IMR-90 (cell line): ENCODE results near the gene MAP2K5. TPM values are rescaled to one million over a fixed set of nuclear protein-coding genes. Genes with fewer than 3 reads are reported as not detected.

Experiments used
- ATAC-seq: fragments of 200-7000 bp; cut with Tn5 transposase; 2 replicates; pipeline ENCODE4 v1.9.1; 2020; ENCODE audit warnings: low read depth, mild to moderate bottlenecking, moderate library complexity
- BruUV-seq: library from RNA; stranded (reverse); fragments of 400-500 nt; replicated peaks from 2 replicates; lab custom pipeline; 2021; lab: Mats Ljungman, UMichigan
- CTCF ChIA-PET: fragments of 300-600 bp; formaldehyde crosslinking; extraction: SDS; loops from one replicate; lab custom pipeline; 2021; ENCODE audit warnings: antibody characterized with exemption; lab: Yijun Ruan, JAX
- POLR2A ChIA-PET: fragments of 300-600 bp; sonication (Branson Sonifier 250); formaldehyde crosslinking; loops from one replicate; lab custom pipeline; 2022; ENCODE audit warnings: antibody characterized with exemption; ENCODE audit not compliant: unreplicated experiment; lab: Charles Lee
- DNase-seq: peaks from one replicate; pipeline ENCODE4 v3.0.0; 2013
- H2AFZ ChIP-seq: replicated peaks from 2 replicates; pipeline ENCODE3; 2013; ENCODE audit warnings: low read length, mild to moderate bottlenecking; ENCODE audit not compliant: poor library complexity
- H2AK5ac ChIP-seq: 2 replicates; pipeline ENCODE4 v1.6.1; 2013; ENCODE audit warnings: low read depth, low read length, inconsistent platforms
- H2AK9ac ChIP-seq: replicated peaks from 2 replicates; pipeline ENCODE3; 2013; ENCODE audit warnings: mild to moderate bottlenecking, low read depth, low read length, moderate library complexity; ENCODE audit not compliant: poor library complexity
- H2BK120ac ChIP-seq: 2 replicates; pipeline ENCODE4 v1.6.1; 2013; ENCODE audit warnings: low read depth, low read length, inconsistent platforms
- H2BK15ac ChIP-seq: 3 replicates; pipeline ENCODE4 v1.6.1; 2013; ENCODE audit warnings: low read depth, low read length, inconsistent platforms
- H2BK20ac ChIP-seq: 2 replicates; pipeline ENCODE4 v1.6.1; 2013; ENCODE audit warnings: low read depth, mild to moderate bottlenecking, inconsistent platforms, low read length, moderate library complexity
- H2BK5ac ChIP-seq: 2 replicates; pipeline ENCODE4 v1.6.1; 2013; ENCODE audit warnings: mild to moderate bottlenecking, low read depth, low read length, inconsistent platforms; ENCODE audit not compliant: poor library complexity, severe bottlenecking
- H3K14ac ChIP-seq: replicated peaks from 2 replicates; pipeline ENCODE4 v1.6.1; 2013; ENCODE audit warnings: low read depth, low read length, inconsistent platforms
- H3K18ac ChIP-seq: 2 replicates; pipeline ENCODE4 v1.6.1; 2013; ENCODE audit warnings: low read depth, low read length, control low read depth
- H3K23ac ChIP-seq: 2 replicates; pipeline ENCODE4 v1.6.1; 2013; ENCODE audit warnings: low read depth, low read length, inconsistent platforms
- H3K27ac ChIP-seq: 2 replicates; pipeline ENCODE4 v1.5.1; 2013; ENCODE audit warnings: mild to moderate bottlenecking, control low read depth, low read length; ENCODE audit not compliant: insufficient read depth
- H3K27me3 ChIP-seq: 2 replicates; pipeline ENCODE4 v1.6.1; 2013; ENCODE audit warnings: low read length; ENCODE audit not compliant: control insufficient read depth, insufficient read depth
- H3K36me3 ChIP-seq: 2 replicates; pipeline ENCODE4 v1.6.1; 2013; ENCODE audit warnings: low read length, mixed read lengths; ENCODE audit not compliant: control insufficient read depth, insufficient read depth
- H3K4ac ChIP-seq: 2 replicates; pipeline ENCODE4 v1.6.1; 2013; ENCODE audit warnings: low read depth, low read length, inconsistent platforms
- H3K4me1 ChIP-seq: 2 replicates; pipeline ENCODE4 v1.6.1; 2013; ENCODE audit warnings: low read length, mixed read lengths; ENCODE audit not compliant: control insufficient read depth, insufficient read depth
- H3K4me2 ChIP-seq: 2 replicates; pipeline ENCODE4 v1.6.1; 2013; ENCODE audit warnings: low read depth, mild to moderate bottlenecking, control low read depth, low read length, moderate library complexity
- H3K4me3 ChIP-seq: 2 replicates; pipeline ENCODE4 v1.5.1; 2013; ENCODE audit warnings: low read depth, mild to moderate bottlenecking, control low read depth, low read length, moderate library complexity; ENCODE audit not compliant: insufficient read depth
- H3K56ac ChIP-seq: 2 replicates; pipeline ENCODE4 v1.6.1; 2013; ENCODE audit warnings: low read length, inconsistent platforms; ENCODE audit not compliant: insufficient read depth; ENCODE audit errors: extremely low read depth
- H3K79me1 ChIP-seq, 2 experiments: 2 replicates each; pipeline ENCODE4 v1.6.1; 2013; ENCODE audit warnings: low read length in 2 of 2, inconsistent platforms in 1 of 2, low read depth in 1 of 2
- H3K9ac ChIP-seq: 2 replicates; pipeline ENCODE4 v1.6.1; 2013; ENCODE audit warnings: low read depth, low read length, control low read depth
- H3K9me1 ChIP-seq: 2 replicates; pipeline ENCODE4 v1.6.1; 2013; ENCODE audit warnings: low read length, inconsistent platforms; ENCODE audit not compliant: insufficient read depth
- H3K9me3 ChIP-seq: 2 replicates; pipeline ENCODE4 v1.6.1; 2013; ENCODE audit warnings: low read length; ENCODE audit not compliant: control insufficient read depth, insufficient read depth
- H4K20me1 ChIP-seq: 2 replicates; pipeline ENCODE4 v1.6.1; 2013; ENCODE audit warnings: low read length, inconsistent platforms; ENCODE audit not compliant: insufficient read depth
- H4K5ac ChIP-seq: 2 replicates; pipeline ENCODE4 v1.6.1; 2013; ENCODE audit warnings: mild to moderate bottlenecking, low read depth, low read length, control low read depth
- H4K8ac ChIP-seq, 2 experiments: 2 replicates each; pipeline ENCODE4 v1.6.1; 2013; ENCODE audit warnings: low read depth in 2 of 2, low read length in 2 of 2, control low read depth in 1 of 2, inconsistent platforms in 1 of 2
- H4K91ac ChIP-seq: 2 replicates; pipeline ENCODE4 v1.6.1; 2013; ENCODE audit warnings: low read depth, low read length, inconsistent platforms; ENCODE audit not compliant: insufficient read depth
- CEBPB ChIP-seq: IDR thresholded peaks from 2 replicates; pipeline ENCODE4 v1.6.1; 2012; ENCODE audit warnings: low read depth, low read length, improper control_type of control experiment
- ELK1 ChIP-seq: fragments of 150-350 bp; IDR thresholded peaks from 2 replicates; pipeline ENCODE4 v1.6.1; 2016; ENCODE audit warnings: low read depth, mild to moderate bottlenecking, low read length, moderate library complexity, borderline replicate concordance
- MXI1 ChIP-seq: IDR thresholded peaks from 2 replicates; pipeline ENCODE4 v1.6.1; 2012; ENCODE audit warnings: low read depth, mild to moderate bottlenecking, low read length, moderate library complexity, borderline replicate concordance
- WGBS, 2 experiments: methylation state at CpG; one replicate each; pipeline versions ENCODE4 v1.1.5 to v1.1.7; 2013; ENCODE audit warnings: missing lambda C conversion rate in 2 of 2; ENCODE audit not compliant: insufficient read length in 1 of 2; ENCODE audit errors: extremely low coverage in 2 of 2; 5-methylcytosine and 5-hydroxymethylcytosine counted together
- dilution Hi-C: fragments of 300-500 bp; cut with HindIII; formaldehyde crosslinking; loops from one replicate; pipeline ENCODE4 v1.14.3; 2018; ENCODE audit warnings: low sequenced_read_pairs; ENCODE audit not compliant: unreplicated experiment
- in situ Hi-C: fragments of 300-500 bp; cut with MboI; formaldehyde crosslinking; loops from 3 replicates; pipeline ENCODE4 v1.14.3; 2019; ENCODE audit warnings: low sequenced_read_pairs, inconsistent platforms, mixed read lengths
- intact Hi-C: fragments of 100-400 bp; cut with micrococcal nuclease; formaldehyde crosslinking; loops from 2 replicates; pipeline ENCODE4 v1.10.0; 2022
- polyA plus RNA-seq, 3 experiments: library from polyadenylated mRNA; depleted of rRNA; stranded (reverse); fragments of >200 nt; gene quantifications; 2 replicates each; pipeline ENCODE4 v1.2.3, GENCODE V29; 2012; ENCODE audit warnings: low replicate concordance in 1 of 3
- total RNA-seq: library from RNA; depleted of rRNA; stranded (reverse); fragments of >200 nt; gene quantifications from 2 replicates; pipeline ENCODE4 v1.2.3, GENCODE V29; 2012

MAP2K5 gene
- total and polyA plus RNA-seq, 2 of the 4 experiments (the other 2 are of a cell fraction): 1.6 to 6.1 TPM

- TF ChIP-seq ELK1: no peak
These were observed 277.9 kb downstream of the MAP2K5 start (continued) for GRCh38 chr15:67820122-67820991.

DNA sequence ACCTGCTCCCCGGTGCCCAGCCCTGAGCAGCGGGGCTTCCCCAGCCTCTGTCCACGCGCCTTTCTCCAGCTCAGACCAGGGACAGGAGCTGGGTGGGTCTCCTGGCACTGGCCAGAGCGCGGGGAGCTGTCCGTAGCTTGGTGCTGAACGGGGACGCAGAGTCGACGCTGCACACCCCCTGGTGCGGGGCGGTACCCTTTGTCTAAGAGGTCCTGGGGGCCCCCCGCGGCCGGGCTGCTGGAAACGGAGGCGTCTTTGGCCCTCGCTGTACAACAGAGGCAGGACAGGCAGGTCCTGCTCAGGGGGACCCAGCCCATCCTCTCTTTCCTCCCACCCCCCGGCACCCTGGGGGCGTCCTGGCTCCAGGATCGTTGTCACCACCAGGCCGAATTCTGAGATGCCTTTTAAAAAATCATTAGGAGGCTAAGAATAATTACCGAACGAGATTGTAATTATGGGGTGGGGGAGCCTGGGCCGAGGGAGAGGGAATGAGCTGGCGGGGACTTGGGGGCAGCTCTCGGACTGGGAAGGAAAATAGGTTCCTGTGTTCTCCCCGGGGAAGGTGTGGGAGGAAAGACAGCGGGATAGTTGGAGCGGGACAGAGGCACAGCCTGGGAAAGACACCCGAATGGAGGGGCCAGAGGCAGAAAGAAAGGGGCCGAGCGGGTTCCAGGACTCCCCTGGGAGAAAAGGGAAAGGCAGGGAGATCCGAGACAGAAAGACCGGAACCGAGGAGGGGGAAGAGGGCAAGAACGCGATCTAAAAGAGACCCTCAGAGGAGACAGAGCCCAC lies 278.7 kb downstream of the MAP2K5 start:
- Histone ChIP-seq H2BK5ac (no peak overlapping the region), H3K27ac (no peak overlapping the region), H2BK20ac (no peak overlapping the region), H3K4me2 (no peak overlapping the region), H3K14ac (no peak overlapping the region), H3K56ac (no peak overlapping the region), H4K91ac (no peak overlapping the region), H2AFZ (no peak overlapping the region), H2AK9ac (no peak overlapping the region), H3K79me1 (no peaks in the 10 kb centered on the region; a peak in 1 of 4 replicates), H3K27me3 (peaks cover 83% of the 10 kb centered on the region), H3K4me3 (no peak overlapping the region), H3K9me3 (peaks cover 16% of the 10 kb centered on the region; the same call in 1 of the 2 replicates), H3K18ac (no peak overlapping the region), H2BK120ac (no peak overlapping the region), H2AK5ac (no peak overlapping the region), H4K5ac (no peak overlapping the region), H3K4ac (no peak overlapping the region), H4K20me1 (peaks cover 28% of the 10 kb centered on the region), H3K4me1 (peaks cover 3% of the 10 kb centered on the region; the same call in 1 of the 2 replicates), H3K36me3 (no peaks in the 10 kb centered on the region), H3K23ac (no peak overlapping the region; the same call in 1 of the 2 replicates), H3K9me1 (no peaks in the 10 kb centered on the region; the same call in 1 of the 2 replicates), H4K8ac (no peak overlapping the region), H3K9ac (no peak overlapping the region), H2BK15ac (no peak overlapping the region)
- no TSS peak for BruUV-seq
- ChIA-PET CTCF (no interaction called here), POLR2A (no interaction called here)
- TF ChIP-seq CEBPB: no peak
- TF ChIP-seq MXI1: peak; percentile 75
- DNase-seq (peak; percentile 51), ATAC-seq (peak; percentile 89)
- intact Hi-C loops: no loop called here
- WGBS, 2 experiments: 0% methylated on average over 8 of the region's 39 CpGs; no CpG with 5 or more reads in 1 of the 2 experiments
- in situ Hi-C loops: no loop called here
- dilution Hi-C loops: no loop called here
